Common myeloid progenitor, CD34-positive (primary cell): Measurements from ENCODE around the gene DCAF5.

Source experiments
- CTCF ChIA-PET: fragments of 350-600 bp; sonication (Branson Sonifier 250); formaldehyde crosslinking; loops from one replicate; lab custom pipeline; 2021; ENCODE audit warnings: antibody characterized with exemption; lab: Charles Lee
- POLR2A ChIA-PET: fragments of 350-600 bp; sonication (Branson Sonifier 250); formaldehyde crosslinking; loops from one replicate; lab custom pipeline; 2021; ENCODE audit warnings: antibody characterized with exemption; lab: Charles Lee
- DNase-seq, 3 donors: peaks; one replicate each; pipeline versions ENCODE4 v3.0.0 to v3.0.0-alpha.2; 2013
- H3K27ac ChIP-seq, 2 experiments: 1 replicate in 1 of 2; 2 replicates in 1 of 2; pipeline ENCODE4 v1.7.0; 2013; ENCODE audit warnings: inconsistent platforms in 2 of 2, low read length in 2 of 2, mild to moderate bottlenecking in 2 of 2, low read depth in 1 of 2, moderate library complexity in 1 of 2; ENCODE audit not compliant: severe bottlenecking in 2 of 2, insufficient read depth in 1 of 2, poor library complexity in 1 of 2
- H3K27me3 ChIP-seq, 5 experiments: replicated peaks in 2 of 5; 1 replicate in 3 of 5; 2 replicates in 2 of 5; pipeline versions ENCODE4 v1.6.1 to v1.7.0; 2013; ENCODE audit warnings: low read length in 4 of 5, mild to moderate bottlenecking in 2 of 5, moderate library complexity in 2 of 5, inconsistent platforms in 1 of 5; ENCODE audit not compliant: insufficient read depth in 5 of 5, control insufficient read depth in 4 of 5
- H3K36me3 ChIP-seq, 4 experiments: 1 replicate in 2 of 4; 2 replicates in 2 of 4; pipeline versions ENCODE4 v1.6.1 to v1.7.0; 2013; ENCODE audit warnings: low read length in 3 of 4, control low read depth in 1 of 4, mild to moderate bottlenecking in 1 of 4; ENCODE audit not compliant: control insufficient read depth in 4 of 4, insufficient read depth in 4 of 4
- H3K4me1 ChIP-seq, 4 experiments: 1 replicate in 3 of 4; 2 replicates in 1 of 4; pipeline versions ENCODE4 v1.6.1 to v1.7.1; 2013; ENCODE audit warnings: low read length in 3 of 4, mild to moderate bottlenecking in 3 of 4, control low read depth in 1 of 4, inconsistent platforms in 1 of 4, moderate library complexity in 1 of 4; ENCODE audit not compliant: control insufficient read depth in 4 of 4, insufficient read depth in 4 of 4; ENCODE audit errors: control extremely low read depth in 1 of 4
- H3K4me3 ChIP-seq, 7 experiments: 1 replicate in 4 of 7; 2 replicates in 3 of 7; pipeline versions ENCODE4 v1.5.1 to v1.7.0; 2013; ENCODE audit warnings: mild to moderate bottlenecking in 7 of 7, low read length in 6 of 7, moderate library complexity in 6 of 7, inconsistent platforms in 2 of 7, low read depth in 2 of 7, control low read depth in 1 of 7; ENCODE audit not compliant: insufficient read depth in 4 of 7, control insufficient read depth in 1 of 7; ENCODE audit errors: extremely low read depth in 1 of 7
- H3K9me3 ChIP-seq, 5 experiments: 1 replicate in 4 of 5; 2 replicates in 1 of 5; pipeline versions ENCODE4 v1.6.1 to v1.7.1; 2013; ENCODE audit warnings: low read length in 4 of 5, mild to moderate bottlenecking in 2 of 5, inconsistent platforms in 1 of 5, low read depth in 1 of 5, moderate library complexity in 1 of 5; ENCODE audit not compliant: control insufficient read depth in 4 of 5, insufficient read depth in 2 of 5; ENCODE audit errors: control extremely low read depth in 1 of 5
- WGBS: methylation state at CpG from one replicate; pipeline ENCODE4 v1.1.5; 2013; ENCODE audit not compliant: insufficient coverage; 5-methylcytosine and 5-hydroxymethylcytosine counted together

Gene DCAF5

GRCh38 chr14:69046476-69046860 is 106.5 kb downstream of the DCAF5 start:
- peaks cover 13 to 40% (median 27%) of the 10 kb centered on the region in 4 experiments for H3K4me1 ChIP-seq
- H3K36me3 ChIP-seq: no peaks in the 10 kb centered on the region
- 87% methylated on average over 5 of the region's 7 CpGs for WGBS
- H3K4me3 ChIP-seq: no peak overlapping the region
- CTCF ChIA-PET: no interaction called here
- no peak overlapping the region for H3K27ac ChIP-seq
- POLR2A ChIA-PET: no interaction called here
- no peak for DNase-seq
- no peaks in the 10 kb centered on the region for H3K9me3 ChIP-seq
- no peaks in the 10 kb centered on the region for H3K27me3 ChIP-seq

- H3K27me3 ChIP-seq: no peaks in the 10 kb centered on the region
- H3K4me3 ChIP-seq: no peak overlapping the region
- WGBS: 94% methylated on average over 3 of the region's 7 CpGs
- H3K4me1 ChIP-seq: peaks cover 13 to 36% (median 25%) of the 10 kb centered on the region in 4 experiments
- H3K9me3 ChIP-seq: no peaks in the 10 kb centered on the region
- H3K27ac ChIP-seq: no peak overlapping the region
- H3K36me3 ChIP-seq: no peaks in the 10 kb centered on the region
- DNase-seq: no peak
- POLR2A ChIA-PET: no interaction called here
- CTCF ChIA-PET: no interaction called here
Observed at GRCh38 chr14:69045857-69046475, 107.0 kb downstream of the DCAF5 start.

- 99% methylated on average over 5 of the region's 6 CpGs for WGBS
- CTCF ChIA-PET: no interaction called here
- no peak for DNase-seq
- POLR2A ChIA-PET: no interaction called here
- Histone ChIP-seq H3K27me3 (no peaks in the 10 kb centered on the region), H3K4me3 (no peak overlapping the region), H3K36me3 (no peaks in the 10 kb centered on the region), H3K4me1 (peaks cover 8 to 30% (median 20%) of the 10 kb centered on the region in 4 experiments), H3K27ac (no peak overlapping the region), H3K9me3 (no peaks in the 10 kb centered on the region)
Observed at GRCh38 chr14:69044965-69045555, 107.9 kb downstream of the DCAF5 start.

- CTCF ChIA-PET: no interaction called here
- H3K27ac ChIP-seq: no peak overlapping the region
- H3K27me3 ChIP-seq: no peaks in the 10 kb centered on the region
- DNase-seq: no peak
- 100% methylated on average over 1 of the region's 2 CpGs for WGBS
- peaks cover 7 to 22% (median 18%) of the 10 kb centered on the region in 4 experiments for H3K4me1 ChIP-seq
- no peaks in the 10 kb centered on the region for H3K9me3 ChIP-seq
- no peaks in the 10 kb centered on the region for H3K36me3 ChIP-seq
- H3K4me3 ChIP-seq: no peak overlapping the region
- POLR2A ChIA-PET: no interaction called here
Observed at GRCh38 chr14:69044296-69044695, 108.6 kb downstream of the DCAF5 start.

- CTCF ChIA-PET: interaction anchor here (0.9 to 1.4 kb wide), 2 partner anchors 9 to 131 kb away, joined by 3 to 4 read pairs; no protein-coding TSS in a partner anchor
- peaks cover 7 to 23% (median 18%) of the 10 kb centered on the region in 4 experiments for H3K4me1 ChIP-seq
- POLR2A ChIA-PET: no interaction called here
- peak in 2 of 3 donors; percentile 82 to 88 for DNase-seq
- H3K4me3 ChIP-seq: no peak overlapping the region
- no peak overlapping the region for H3K27ac ChIP-seq
- H3K9me3 ChIP-seq: no peaks in the 10 kb centered on the region
- WGBS: 83% methylated on average over 3 of the region's 8 CpGs
- no peaks in the 10 kb centered on the region for H3K36me3 ChIP-seq
- no peaks in the 10 kb centered on the region for H3K27me3 ChIP-seq
Observed at GRCh38 chr14:69043596-69044260, 109.2 kb downstream of the DCAF5 start.

GRCh38 chr14:69042787-69043444 is 110.0 kb downstream of the DCAF5 start:
- no peaks in the 10 kb centered on the region for H3K36me3 ChIP-seq
- peak overlapping the region in 3 of 7 experiments; percentile 10 to 50 (median 40) for H3K4me3 ChIP-seq
- ChIA-PET POLR2A (no interaction called here), CTCF (interaction anchor here (0.9 to 1.7 kb wide), 6 partner anchors 10 to 130 kb away, joined by 3 to 6 read pairs (median 3); no protein-coding TSS in a partner anchor)
- DNase-seq: peak in 2 of 3 donors; percentile 31 to 39
- 12% methylated on average over 9 of the region's 10 CpGs for WGBS
- H3K27ac ChIP-seq: no peak overlapping the region
- H3K9me3 ChIP-seq: no peaks in the 10 kb centered on the region
- H3K27me3 ChIP-seq: no peaks in the 10 kb centered on the region
- H3K4me1 ChIP-seq: peaks cover 7 to 27% (median 17%) of the 10 kb centered on the region in 4 experiments
